Measurements from ENCODE around the gene SCO2. TPM values are rescaled to one million over a fixed set of nuclear protein-coding genes. Genes with fewer than 3 reads are reported as not detected.

The SCO2 gene
- total and polyA plus RNA-seq, 2 of the 13 experiments (the other 11 are each of a cell fraction or from before 2014, with no cell fraction given): 0.32 to 3.7 TPM

- TF ChIP-seq, protein P1, sequence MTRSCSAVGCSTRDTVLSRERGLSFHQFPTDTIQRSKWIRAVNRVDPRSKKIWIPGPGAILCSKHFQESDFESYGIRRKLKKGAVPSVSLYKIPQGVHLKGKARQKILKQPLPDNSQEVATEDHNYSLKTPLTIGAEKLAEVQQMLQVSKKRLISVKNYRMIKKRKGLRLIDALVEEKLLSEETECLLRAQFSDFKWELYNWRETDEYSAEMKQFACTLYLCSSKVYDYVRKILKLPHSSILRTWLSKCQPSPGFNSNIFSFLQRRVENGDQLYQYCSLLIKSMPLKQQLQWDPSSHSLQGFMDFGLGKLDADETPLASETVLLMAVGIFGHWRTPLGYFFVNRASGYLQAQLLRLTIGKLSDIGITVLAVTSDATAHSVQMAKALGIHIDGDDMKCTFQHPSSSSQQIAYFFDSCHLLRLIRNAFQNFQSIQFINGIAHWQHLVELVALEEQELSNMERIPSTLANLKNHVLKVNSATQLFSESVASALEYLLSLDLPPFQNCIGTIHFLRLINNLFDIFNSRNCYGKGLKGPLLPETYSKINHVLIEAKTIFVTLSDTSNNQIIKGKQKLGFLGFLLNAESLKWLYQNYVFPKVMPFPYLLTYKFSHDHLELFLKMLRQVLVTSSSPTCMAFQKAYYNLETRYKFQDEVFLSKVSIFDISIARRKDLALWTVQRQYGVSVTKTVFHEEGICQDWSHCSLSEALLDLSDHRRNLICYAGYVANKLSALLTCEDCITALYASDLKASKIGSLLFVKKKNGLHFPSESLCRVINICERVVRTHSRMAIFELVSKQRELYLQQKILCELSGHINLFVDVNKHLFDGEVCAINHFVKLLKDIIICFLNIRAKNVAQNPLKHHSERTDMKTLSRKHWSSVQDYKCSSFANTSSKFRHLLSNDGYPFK (CRISPR knock-in tag; IDR thresholded peaks at IDR 0.05; ENCODE audit: borderline replicate concordance): no peak; the same call in 1 of the 2 replicates
- TF ChIP-seq SMAD1 (CRISPR knock-in tag; IDR thresholded peaks at IDR 0.05; ENCODE audit: borderline replicate concordance, low read depth) (no peak), ZNF354B (CRISPR knock-in tag; IDR thresholded peaks at IDR 0.05) (0 out of 2 replicates have a peak, but pooled peaks have one; percentile 24), RCOR2 (CRISPR knock-in tag; IDR thresholded peaks at IDR 0.05) (no peak), ZNF724P (CRISPR knock-in tag; IDR thresholded peaks at IDR 0.05; ENCODE audit: borderline replicate concordance) (no peak; the same call in 1 of the 2 replicates), ZNF451 (CRISPR knock-in tag; IDR thresholded peaks at IDR 0.05) (no peak), DNMT1 (CRISPR knock-in tag; IDR thresholded peaks at IDR 0.05) (peak; percentile 72; the same call in 1 of the 2 replicates), CEBPZ (IDR thresholded peaks at IDR 0.05; ENCODE audit: low read length) (no peak), MTERF4 (CRISPR knock-in tag; IDR thresholded peaks at IDR 0.05) (no peak), ZNF747 (CRISPR knock-in tag; IDR thresholded peaks at IDR 0.05; ENCODE audit: borderline replicate concordance) (no peak), RNF2 (conservative IDR thresholded peaks at IDR 0.05; ENCODE audit: low read depth) (0 out of 2 replicates have a peak, but pooled peaks have one; percentile 49), ZBTB3 (CRISPR knock-in tag; IDR thresholded peaks at IDR 0.05; ENCODE audit: borderline replicate concordance, low read depth) (no peak), TEAD3 (CRISPR knock-in tag; optimal IDR thresholded peaks at IDR 0.05; ENCODE audit: borderline replicate concordance) (peak; percentile 34), RBAK (CRISPR knock-in tag; IDR thresholded peaks at IDR 0.05) (no peak), SP140L (CRISPR knock-in tag; IDR thresholded peaks at IDR 0.05; ENCODE audit: borderline replicate concordance) (no peak), MXD4 (CRISPR knock-in tag; IDR thresholded peaks at IDR 0.05) (no peak; the same call in 1 of the 2 replicates), YEATS4 (CRISPR knock-in tag; IDR thresholded peaks at IDR 0.05; ENCODE audit: borderline replicate concordance) (0 out of 2 replicates have a peak, but pooled peaks have one; percentile 41), ZNF670 (CRISPR knock-in tag; IDR thresholded peaks at IDR 0.05; ENCODE audit: borderline replicate concordance) (0 out of 2 replicates have a peak, but pooled peaks have one; percentile 27)
Measured at GRCh38 chr22:50485221-50486131, 39.9 kb downstream of the SCO2 start (continued).

Measured in HepG2 (cell line).